ENCODE results near the gene UNK. TPM values are rescaled to one million over a fixed set of nuclear protein-coding genes. Genes with fewer than 3 reads are reported as not detected.

The UNK gene
- total RNA-seq, 1 experiment from 2014 or later, result 32.1 TPM

DNA sequence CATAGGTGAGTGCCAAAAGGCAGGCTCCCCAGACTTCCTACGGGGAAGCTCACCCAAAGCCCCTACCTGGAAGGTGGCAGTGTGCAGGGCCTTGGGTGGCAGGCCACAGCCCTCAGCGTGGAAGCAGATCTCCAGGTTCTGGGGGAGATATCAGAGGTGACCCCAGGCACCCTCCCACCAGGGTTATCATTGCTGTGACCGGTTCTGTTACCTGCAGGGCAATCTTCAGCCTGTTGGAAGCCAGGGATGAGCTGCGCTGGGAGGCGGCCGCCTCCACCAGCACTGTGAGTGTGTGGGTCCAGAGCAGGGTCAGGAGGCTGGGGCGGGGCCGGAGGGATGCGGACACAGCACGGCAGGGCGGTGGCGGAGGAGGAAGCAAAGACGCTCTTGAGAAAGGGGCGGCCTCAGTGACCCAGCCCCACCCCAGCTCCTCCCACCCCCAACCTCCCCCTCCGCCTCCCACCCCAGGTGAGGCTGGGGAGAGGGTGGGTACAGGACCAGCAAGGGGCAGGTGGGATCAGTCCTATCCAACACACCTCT is 46.5 kb downstream of the UNK start:
- in situ Hi-C loops (cut with HindIII; ENCODE audit: low pct_unique_long_range_greater_than_20kb, low sequenced_read_pairs) (no loop called here), intact Hi-C loops (cut with micrococcal nuclease; ENCODE audit: unreplicated experiment) (no loop called here)
- no peak for TF ChIP-seq TCF7L2 (IDR thresholded peaks at IDR 0.05; ENCODE audit: low read depth, low read length)
- no peak for TF ChIP-seq POLR2AphosphoS5 (IDR thresholded peaks at IDR 0.05; ENCODE audit: low read depth, low read length)
- TF ChIP-seq SIN3A (IDR thresholded peaks at IDR 0.05; ENCODE audit: borderline replicate concordance, insufficient read depth, low read depth, low read length), result no peak
- TF ChIP-seq, protein P1, sequence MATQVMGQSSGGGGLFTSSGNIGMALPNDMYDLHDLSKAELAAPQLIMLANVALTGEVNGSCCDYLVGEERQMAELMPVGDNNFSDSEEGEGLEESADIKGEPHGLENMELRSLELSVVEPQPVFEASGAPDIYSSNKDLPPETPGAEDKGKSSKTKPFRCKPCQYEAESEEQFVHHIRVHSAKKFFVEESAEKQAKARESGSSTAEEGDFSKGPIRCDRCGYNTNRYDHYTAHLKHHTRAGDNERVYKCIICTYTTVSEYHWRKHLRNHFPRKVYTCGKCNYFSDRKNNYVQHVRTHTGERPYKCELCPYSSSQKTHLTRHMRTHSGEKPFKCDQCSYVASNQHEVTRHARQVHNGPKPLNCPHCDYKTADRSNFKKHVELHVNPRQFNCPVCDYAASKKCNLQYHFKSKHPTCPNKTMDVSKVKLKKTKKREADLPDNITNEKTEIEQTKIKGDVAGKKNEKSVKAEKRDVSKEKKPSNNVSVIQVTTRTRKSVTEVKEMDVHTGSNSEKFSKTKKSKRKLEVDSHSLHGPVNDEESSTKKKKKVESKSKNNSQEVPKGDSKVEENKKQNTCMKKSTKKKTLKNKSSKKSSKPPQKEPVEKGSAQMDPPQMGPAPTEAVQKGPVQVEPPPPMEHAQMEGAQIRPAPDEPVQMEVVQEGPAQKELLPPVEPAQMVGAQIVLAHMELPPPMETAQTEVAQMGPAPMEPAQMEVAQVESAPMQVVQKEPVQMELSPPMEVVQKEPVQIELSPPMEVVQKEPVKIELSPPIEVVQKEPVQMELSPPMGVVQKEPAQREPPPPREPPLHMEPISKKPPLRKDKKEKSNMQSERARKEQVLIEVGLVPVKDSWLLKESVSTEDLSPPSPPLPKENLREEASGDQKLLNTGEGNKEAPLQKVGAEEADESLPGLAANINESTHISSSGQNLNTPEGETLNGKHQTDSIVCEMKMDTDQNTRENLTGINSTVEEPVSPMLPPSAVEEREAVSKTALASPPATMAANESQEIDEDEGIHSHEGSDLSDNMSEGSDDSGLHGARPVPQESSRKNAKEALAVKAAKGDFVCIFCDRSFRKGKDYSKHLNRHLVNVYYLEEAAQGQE (IDR thresholded peaks at IDR 0.05; ENCODE audit: insufficient read depth in 1 of 2, low read depth in 2 of 2, low read length in 1 of 2), result no peak
- no peaks in the 10 kb centered on the region for H3K27me3 ChIP-seq (ENCODE audit: control insufficient read depth, insufficient read depth, low read length)
- CTCF ChIA-PET, result interaction anchor here (1.2 kb wide), 1 partner anchor 10 kb away, joined by 4 read pairs; no protein-coding TSS in a partner anchor
- ATAC-seq (no peak), DNase-seq (ENCODE audit: low read depth, low spot score) (no peak)
- POLR2A ChIA-PET, result no interaction called here
- H3K27ac ChIP-seq (ENCODE audit: low read length), result no peak overlapping the region
- H3K9me3 ChIP-seq (ENCODE audit: control insufficient read depth, insufficient read depth, low read depth, low read length), result no peaks in the 10 kb centered on the region
- H3K4me1 ChIP-seq (ENCODE audit: control insufficient read depth, insufficient read depth, low read length), result no peaks in the 10 kb centered on the region; the same call in 1 of the 2 replicates
- H3K4me3 ChIP-seq (ENCODE audit: low read depth in 2 of 2, low read length in 2 of 2), result no peak overlapping the region
- no peaks in the 10 kb centered on the region for H3K36me3 ChIP-seq (ENCODE audit: control insufficient read depth, insufficient read depth, low read length)
- no TSS peak for BruUV-seq (replicated peaks)

DNA sequence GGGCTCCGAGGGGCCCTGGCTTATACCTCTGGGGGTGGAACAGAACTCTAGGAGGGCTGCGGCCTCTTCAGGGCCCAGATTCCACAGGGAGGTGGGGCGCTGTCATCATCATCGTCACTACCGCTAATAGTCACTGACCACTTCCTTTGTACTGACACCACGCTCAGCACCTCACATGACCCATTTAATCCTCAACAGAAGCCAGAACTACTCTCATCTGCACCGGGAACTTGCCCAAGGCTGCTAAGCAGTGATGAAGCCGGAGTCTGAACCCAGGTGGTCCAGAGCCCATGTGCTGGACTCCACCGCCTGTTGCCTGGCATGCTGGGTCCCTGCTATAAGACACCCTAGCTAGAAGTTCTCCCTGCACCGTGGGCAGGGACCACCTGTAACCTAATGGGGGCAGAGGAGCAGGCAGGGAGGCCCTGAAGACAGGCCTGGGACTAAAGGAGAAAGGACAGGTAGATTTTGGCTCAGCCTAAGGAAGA is 47.6 kb downstream of the UNK start:
- Histone ChIP-seq H3K36me3 (ENCODE audit: control insufficient read depth, insufficient read depth, low read length) (no peaks in the 10 kb centered on the region), H3K27ac (ENCODE audit: low read length) (no peak overlapping the region), H3K4me3 (ENCODE audit: low read depth in 2 of 2, low read length in 2 of 2) (no peak overlapping the region), H3K9me3 (ENCODE audit: control insufficient read depth, insufficient read depth, low read depth, low read length) (no peaks in the 10 kb centered on the region), H3K4me1 (ENCODE audit: control insufficient read depth, insufficient read depth, low read length) (no peaks in the 10 kb centered on the region; the same call in 1 of the 2 replicates), H3K27me3 (ENCODE audit: control insufficient read depth, insufficient read depth, low read length) (no peaks in the 10 kb centered on the region)
- ATAC-seq, result no peak
- ChIA-PET POLR2A (no interaction called here), CTCF (no interaction called here)
- no TSS peak for BruUV-seq (replicated peaks)
- no peak for DNase-seq (ENCODE audit: low read depth, low spot score)
- in situ Hi-C loops (cut with HindIII; ENCODE audit: low pct_unique_long_range_greater_than_20kb, low sequenced_read_pairs) (no loop called here), intact Hi-C loops (cut with micrococcal nuclease; ENCODE audit: unreplicated experiment) (no loop called here)
- TF ChIP-seq, protein P2, sequence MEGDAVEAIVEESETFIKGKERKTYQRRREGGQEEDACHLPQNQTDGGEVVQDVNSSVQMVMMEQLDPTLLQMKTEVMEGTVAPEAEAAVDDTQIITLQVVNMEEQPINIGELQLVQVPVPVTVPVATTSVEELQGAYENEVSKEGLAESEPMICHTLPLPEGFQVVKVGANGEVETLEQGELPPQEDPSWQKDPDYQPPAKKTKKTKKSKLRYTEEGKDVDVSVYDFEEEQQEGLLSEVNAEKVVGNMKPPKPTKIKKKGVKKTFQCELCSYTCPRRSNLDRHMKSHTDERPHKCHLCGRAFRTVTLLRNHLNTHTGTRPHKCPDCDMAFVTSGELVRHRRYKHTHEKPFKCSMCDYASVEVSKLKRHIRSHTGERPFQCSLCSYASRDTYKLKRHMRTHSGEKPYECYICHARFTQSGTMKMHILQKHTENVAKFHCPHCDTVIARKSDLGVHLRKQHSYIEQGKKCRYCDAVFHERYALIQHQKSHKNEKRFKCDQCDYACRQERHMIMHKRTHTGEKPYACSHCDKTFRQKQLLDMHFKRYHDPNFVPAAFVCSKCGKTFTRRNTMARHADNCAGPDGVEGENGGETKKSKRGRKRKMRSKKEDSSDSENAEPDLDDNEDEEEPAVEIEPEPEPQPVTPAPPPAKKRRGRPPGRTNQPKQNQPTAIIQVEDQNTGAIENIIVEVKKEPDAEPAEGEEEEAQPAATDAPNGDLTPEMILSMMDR (IDR thresholded peaks at IDR 0.05), result no peak
- TF ChIP-seq TCF7L2 (IDR thresholded peaks at IDR 0.05; ENCODE audit: low read depth, low read length) (no peak), POLR2AphosphoS5 (IDR thresholded peaks at IDR 0.05; ENCODE audit: low read depth, low read length) (no peak), SIN3A (IDR thresholded peaks at IDR 0.05; ENCODE audit: borderline replicate concordance, insufficient read depth, low read depth, low read length) (no peak)
- TF ChIP-seq, protein P1 (IDR thresholded peaks at IDR 0.05; ENCODE audit: insufficient read depth in 1 of 2, low read depth in 2 of 2, low read length in 1 of 2), result no peak

Data from Panc1 (cell line).